Right hindlimb (tissue), 1 donor: ENCODE results near the gene HDGFL3.
"Not testable (repeated sequence)": the region's sequence is repeated elsewhere in the genome, so short reads cannot be mapped to it uniquely, and the experiment has no call there.

Experiments
- DNase-seq: peaks from one replicate; pipeline ENCODE4 v3.0.0-alpha.2; 2018

HDGFL3 gene

DNA sequence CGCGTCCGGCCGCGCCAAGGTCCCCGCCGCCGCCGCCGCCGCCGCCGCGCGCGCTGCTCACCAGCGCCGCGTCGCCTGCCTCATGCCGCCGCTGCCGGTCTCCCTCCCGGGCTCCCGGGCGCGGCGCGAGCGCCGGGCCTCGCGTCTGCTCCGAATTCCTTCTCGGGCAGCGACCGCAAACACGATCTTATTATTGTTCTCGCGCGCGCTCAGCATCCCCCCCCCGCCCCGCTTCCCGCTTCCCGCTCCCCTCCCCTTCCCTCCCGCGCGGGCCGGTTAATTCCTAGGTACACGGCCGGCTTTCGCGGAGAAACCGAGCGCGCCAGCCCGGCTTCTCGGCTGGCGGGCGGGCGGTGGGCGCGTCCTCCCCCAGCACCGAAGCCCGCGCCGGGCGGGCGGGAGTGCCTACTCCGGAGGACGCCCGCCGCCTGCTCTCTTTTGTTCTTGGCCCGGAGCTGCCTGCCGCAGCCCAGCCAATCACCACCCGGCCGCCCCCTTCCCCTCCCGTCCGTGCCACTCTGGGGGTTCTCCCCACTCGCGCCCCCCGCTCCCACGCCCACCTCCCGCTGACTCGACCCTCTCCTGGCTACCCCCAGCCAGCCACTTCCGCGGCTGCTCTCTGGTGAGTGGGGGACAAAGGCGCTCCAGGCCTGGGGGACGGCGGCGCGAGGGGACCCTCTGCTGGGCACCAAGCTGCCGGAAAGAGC lies at the start of gene HDGFL3:
Gene HDGFL3, minus strand, starts transcription at position 164 of the 707 bp plus-strand sequence. CDS start 409 bp downstream, outside the sequence.
- peak; percentile 86 for DNase-seq

GRCh38 chr15:83250781-83251180 lies 43.2 kb upstream of the HDGFL3 start:
- DNase-seq = no peak

GRCh38 chr15:83249030-83249343 lies 41.4 kb upstream of the HDGFL3 start:
- DNase-seq = no peak

DNA sequence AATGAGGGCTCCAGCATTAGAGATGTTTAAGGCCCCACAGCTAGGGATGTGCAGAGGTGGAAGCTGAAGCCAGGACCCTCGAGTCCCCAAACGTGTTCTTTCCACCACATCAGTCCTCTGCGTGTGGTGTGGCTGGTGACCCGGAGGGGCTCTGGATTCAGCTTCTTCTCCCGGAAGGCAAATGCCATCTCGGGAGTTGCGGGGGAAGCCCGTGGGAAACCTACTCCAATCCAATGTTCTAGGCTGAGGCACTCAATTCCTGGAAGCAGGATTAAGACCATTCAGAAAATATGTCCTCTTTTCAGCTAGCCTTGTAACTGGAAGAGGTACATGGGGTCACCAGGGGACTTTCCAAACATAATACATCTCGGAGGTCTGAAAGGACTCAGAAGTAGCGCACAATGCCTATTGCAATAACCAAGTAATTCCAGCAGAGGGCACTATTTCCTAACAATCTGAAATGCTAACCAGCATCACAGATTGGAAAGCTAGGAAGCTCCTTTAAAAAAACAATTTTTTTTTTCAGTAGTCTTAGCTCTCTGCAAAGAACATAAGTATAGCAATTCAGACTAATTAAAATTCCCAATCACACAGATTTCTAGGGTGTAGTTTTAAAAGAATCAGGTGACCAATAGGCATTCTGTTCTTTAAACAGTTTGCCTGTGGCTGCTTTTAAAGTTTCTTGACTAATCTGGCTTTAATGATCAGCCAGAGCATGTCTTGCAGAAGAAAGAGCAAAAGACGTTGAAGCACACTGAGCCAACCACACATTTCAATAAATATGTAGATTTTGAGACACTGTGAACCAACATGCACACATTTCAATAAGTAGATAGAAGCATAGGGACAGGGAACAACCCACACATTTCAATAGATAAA lies 40.8 kb upstream of the HDGFL3 start:
- DNase-seq = peak; percentile 28

GRCh38 chr15:83243634-83244033 lies 36.0 kb upstream of the HDGFL3 start:
- no peak for DNase-seq

DNA sequence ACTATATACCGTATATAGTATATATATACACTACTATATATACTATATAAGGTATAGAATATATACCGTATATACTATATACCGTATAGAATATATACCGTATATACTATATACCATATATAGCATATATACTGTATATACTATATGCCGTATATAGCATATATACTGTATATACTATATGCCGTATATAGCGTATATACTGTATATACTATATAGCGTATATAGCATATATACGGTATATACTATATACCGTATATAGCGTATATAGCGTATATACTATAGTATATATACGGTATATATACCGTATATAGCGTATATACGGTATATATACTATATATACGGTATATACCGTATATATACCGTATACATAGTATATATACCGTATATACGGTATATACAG lies 22.6 kb upstream of the HDGFL3 start:
- DNase-seq = no peak

DNA sequence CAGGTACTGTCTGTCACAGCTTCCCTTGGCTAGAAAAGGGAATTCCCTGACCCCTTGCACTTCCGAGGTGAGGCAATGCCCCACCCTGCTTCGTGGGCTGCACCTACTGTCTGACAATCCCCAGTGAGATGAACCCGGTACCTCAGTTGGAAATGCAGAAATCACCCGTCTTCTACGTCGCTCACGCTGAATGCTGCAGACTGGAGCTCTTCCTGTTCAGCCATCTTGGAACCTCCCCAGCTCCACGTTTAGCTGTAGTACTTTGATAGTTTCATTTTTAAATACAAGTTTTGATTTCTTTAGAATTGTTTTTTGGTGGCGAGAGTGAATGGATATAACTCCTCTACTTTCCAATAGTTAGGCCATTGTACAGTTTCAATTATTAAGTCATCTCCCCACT lies 17.8 kb upstream of the HDGFL3 start:
- no peak for DNase-seq

- not testable (repeated sequence) for DNase-seq
Measured at GRCh38 chr15:83221781-83222180, 14.2 kb upstream of the HDGFL3 start.

DNA sequence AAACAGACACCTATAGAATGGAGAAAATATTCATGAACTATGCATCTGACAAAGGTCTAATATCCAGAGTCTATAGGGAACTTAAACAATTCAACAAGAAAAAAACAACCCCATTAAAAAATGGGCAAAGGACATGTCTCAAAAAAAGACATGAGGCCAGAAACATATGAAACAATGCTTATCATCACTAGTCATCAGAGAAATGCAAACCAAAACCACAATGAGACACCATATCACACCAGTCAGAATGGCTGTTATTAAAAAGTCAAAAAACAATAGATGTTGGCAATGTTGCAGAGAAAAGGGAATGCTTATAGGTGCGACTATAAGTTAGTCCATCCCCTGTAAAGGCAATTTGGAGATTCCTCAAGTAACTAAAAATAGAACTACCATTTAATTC lies 11.4 kb upstream of the HDGFL3 start:
- no peak for DNase-seq

DNA sequence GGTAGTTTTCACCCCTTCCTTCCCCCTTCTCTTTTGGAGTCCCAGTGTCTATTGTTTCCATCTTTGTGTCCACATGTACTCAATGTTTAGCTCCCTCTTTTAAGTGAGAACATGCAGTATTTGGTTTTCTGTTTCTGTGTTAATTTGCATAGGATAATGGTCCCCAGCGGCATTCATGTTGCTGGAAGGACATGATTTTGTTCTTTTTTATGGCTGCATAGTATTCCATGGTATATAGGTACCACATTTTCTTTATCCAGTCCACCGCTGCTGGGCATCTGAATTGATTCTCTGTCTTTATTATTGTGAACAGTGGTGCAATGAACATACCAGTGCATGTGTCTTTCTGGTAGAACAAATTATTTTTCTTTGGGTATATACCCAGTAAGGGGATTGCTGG lies 7.7 kb upstream of the HDGFL3 start:
- no peak for DNase-seq

GRCh38 chr15:83210619-83211018 lies 3.0 kb upstream of the HDGFL3 start:
- DNase-seq = no peak

DNA sequence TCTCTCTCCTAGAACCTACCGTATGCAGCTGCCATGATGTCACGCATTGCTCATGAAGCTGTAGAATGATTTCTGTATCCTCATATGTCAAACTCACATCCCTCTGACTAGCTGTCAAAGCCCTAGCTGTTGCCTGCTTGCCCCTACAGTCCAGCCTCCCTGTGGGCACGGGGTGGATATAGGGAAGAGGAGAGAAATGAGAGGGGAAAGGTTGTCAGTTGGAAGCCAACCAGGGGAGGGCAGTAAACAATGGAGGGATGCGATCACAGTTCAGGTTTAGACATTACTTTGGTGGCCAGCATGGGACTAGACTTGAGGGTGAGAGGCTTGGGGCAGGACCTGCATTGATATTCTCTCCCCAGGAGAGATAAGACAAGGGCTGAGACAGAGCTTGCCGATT lies 1.7 kb upstream of the HDGFL3 start:
- DNase-seq = no peak

DNA sequence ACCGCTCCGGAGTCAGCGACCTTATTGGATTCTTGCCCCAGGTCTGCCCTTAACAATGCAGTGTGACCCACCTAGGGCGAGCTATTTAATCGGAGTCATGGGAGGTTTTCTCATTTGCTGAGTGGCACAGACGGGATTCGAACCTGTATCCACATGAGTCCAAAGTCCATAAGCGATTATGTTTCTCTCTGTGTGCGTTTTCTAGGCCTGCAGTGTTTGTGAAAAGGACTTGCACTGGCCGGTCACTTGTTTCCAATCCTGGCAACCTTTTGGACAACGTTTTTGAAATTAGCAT lies 691 bp upstream of the HDGFL3 start:
- no peak for DNase-seq

- peak; percentile 77 for DNase-seq
Measured at GRCh38 chr15:83207009-83207659, 489 bp downstream of the HDGFL3 start.

- DNase-seq = peak; percentile 63
Measured at GRCh38 chr15:83206526-83207008, 1.1 kb downstream of the HDGFL3 start.

GRCh38 chr15:83205725-83206324 lies 1.8 kb downstream of the HDGFL3 start:
- DNase-seq = peak; percentile 19

DNA sequence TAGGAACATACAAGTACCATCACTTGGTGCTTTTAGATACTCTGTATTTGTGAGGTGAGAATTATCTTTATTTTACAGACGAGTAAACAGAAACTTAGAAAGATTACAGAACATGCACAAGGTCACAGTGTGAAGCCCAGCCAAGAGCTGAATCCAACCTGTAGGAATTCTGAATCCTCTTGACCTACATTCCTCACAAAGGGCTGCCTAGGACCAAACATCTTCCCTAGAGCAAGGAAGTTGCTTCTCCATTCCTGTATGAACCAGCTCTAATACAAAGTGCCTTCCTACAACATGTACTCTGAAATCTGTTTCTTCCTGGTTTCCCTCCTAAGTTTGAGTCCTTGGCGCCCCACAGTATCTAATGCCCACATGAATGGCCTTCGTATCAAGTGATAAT lies 2.9 kb downstream of the HDGFL3 start:
- no peak for DNase-seq

GRCh38 chr15:83203543-83203942 lies 4.1 kb downstream of the HDGFL3 start:
- no peak for DNase-seq

DNA sequence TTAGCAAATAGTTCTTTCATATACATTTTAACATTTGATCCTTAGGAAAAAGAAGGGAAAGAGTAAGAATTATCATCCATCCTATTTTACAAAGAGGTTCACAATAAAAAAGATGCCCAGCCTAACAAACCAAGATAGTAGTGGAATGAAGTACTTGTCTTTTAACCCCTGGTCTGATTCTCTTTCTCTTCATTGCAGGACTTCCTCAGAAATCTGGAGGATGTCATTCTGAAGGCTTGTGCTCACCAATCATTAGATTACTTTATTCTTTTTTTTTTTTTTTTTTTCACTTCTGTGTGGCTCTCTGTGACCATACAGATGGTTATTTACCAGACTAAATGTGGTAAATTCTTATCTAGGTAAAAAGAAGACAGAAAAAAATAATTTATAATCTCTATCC lies 7.0 kb downstream of the HDGFL3 start:
- no peak for DNase-seq

GRCh38 chr15:83200162-83200561 lies 7.5 kb downstream of the HDGFL3 start:
- DNase-seq = no peak

- DNase-seq = no peak
Measured at GRCh38 chr15:83199288-83199687, 8.3 kb downstream of the HDGFL3 start.

- no peak for DNase-seq
Measured at GRCh38 chr15:83198476-83198875, 9.1 kb downstream of the HDGFL3 start.

- no peak for DNase-seq
Measured at GRCh38 chr15:83194528-83194927, 13.1 kb downstream of the HDGFL3 start.

- no peak for DNase-seq
Measured at GRCh38 chr15:83193721-83194120, 13.9 kb downstream of the HDGFL3 start.
